ENCODE results near the gene ATAD3C. TPM values are rescaled to one million over a fixed set of nuclear protein-coding genes. Genes with fewer than 3 reads are reported as not detected.
"Not testable (repeated sequence)": the region's sequence is repeated elsewhere in the genome, so short reads cannot be mapped to it uniquely, and the experiment has no call there.

The ATAD3C gene
- total RNA-seq, 4 donors from 2014 or later: 0.42 to 9.9 (median 3.2) TPM

DNA sequence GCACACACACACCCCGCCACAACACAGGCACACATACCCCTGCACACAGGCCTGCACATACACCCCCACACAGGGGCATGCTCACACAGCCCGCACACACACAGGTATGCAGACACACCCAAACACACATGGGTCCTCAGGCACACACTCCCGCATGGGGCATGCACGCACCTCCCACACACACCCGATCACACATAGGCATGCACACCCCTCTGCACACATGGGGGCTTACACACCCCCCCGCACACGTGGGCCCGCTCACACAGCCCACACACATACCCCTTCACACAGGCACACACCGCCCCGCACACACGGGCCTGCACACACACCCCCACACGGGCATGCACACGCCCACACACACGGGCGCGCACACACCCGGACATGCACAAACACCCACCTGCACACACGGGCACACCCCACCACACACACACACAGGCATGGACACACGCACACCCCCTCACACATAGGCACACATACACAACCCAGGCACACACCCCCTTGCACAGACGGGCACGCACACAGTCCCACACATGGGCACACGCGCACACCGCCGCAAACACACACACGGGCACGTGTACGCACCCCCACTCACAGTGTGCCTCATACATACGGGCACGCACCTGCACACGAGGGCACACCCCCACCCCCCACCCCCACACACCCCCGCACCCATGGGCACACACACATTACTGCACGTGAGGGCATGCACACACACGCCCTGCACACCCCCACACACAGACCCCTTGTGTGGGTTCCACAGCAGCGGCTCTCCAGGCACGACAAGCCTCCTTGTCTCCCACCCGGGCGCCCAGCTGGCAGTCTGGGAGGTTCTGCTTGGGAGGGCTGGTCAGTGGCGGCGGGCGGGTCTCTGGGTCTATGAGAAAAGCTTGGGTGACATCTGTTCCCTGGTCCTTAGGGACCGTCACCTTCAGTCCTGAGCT is 30.3 kb downstream of the ATAD3C start:
- H3K4me3 ChIP-seq: no peak overlapping the region
- H3K36me3 ChIP-seq: peaks cover 0 to 74% (median 10%) of the 10 kb centered on the region in 3 donors
- 93% methylated on average over 38 to 42 of the region's 42 CpGs for WGBS, 2 donors
- no peaks in the 10 kb centered on the region for H3K27me3 ChIP-seq
- DNase-seq (ENCODE audit: low spot score in 2 of 2): no peak
- no peaks in the 10 kb centered on the region for H3K9me3 ChIP-seq
- no peaks in the 10 kb centered on the region for H3K4me1 ChIP-seq
- H3K27ac ChIP-seq: no peak overlapping the region
- TF ChIP-seq POLR2A (IDR thresholded peaks at IDR 0.05) (no peak), EP300 (IDR thresholded peaks at IDR 0.05) (no peak)
- TF ChIP-seq, protein P1, sequence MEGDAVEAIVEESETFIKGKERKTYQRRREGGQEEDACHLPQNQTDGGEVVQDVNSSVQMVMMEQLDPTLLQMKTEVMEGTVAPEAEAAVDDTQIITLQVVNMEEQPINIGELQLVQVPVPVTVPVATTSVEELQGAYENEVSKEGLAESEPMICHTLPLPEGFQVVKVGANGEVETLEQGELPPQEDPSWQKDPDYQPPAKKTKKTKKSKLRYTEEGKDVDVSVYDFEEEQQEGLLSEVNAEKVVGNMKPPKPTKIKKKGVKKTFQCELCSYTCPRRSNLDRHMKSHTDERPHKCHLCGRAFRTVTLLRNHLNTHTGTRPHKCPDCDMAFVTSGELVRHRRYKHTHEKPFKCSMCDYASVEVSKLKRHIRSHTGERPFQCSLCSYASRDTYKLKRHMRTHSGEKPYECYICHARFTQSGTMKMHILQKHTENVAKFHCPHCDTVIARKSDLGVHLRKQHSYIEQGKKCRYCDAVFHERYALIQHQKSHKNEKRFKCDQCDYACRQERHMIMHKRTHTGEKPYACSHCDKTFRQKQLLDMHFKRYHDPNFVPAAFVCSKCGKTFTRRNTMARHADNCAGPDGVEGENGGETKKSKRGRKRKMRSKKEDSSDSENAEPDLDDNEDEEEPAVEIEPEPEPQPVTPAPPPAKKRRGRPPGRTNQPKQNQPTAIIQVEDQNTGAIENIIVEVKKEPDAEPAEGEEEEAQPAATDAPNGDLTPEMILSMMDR (IDR thresholded peaks at IDR 0.05): no peak

GRCh38 chr1:1480488-1480867 is 31.0 kb downstream of the ATAD3C start:
- not testable (repeated sequence) for H3K27ac ChIP-seq; H3K4me3 ChIP-seq; H3K27me3 ChIP-seq; H3K4me1 ChIP-seq; DNase-seq (ENCODE audit: low spot score in 2 of 2); H3K9me3 ChIP-seq
- WGBS, 2 donors: 95 to 98% methylated on average over 14 to 15 of the region's 16 CpGs
- peaks cover 0 to 80% (median 11%) of the 10 kb centered on the region in 3 donors for H3K36me3 ChIP-seq

GRCh38 chr1:1481811-1482210 is 32.3 kb downstream of the ATAD3C start:
- H3K36me3 ChIP-seq: peaks cover 0 to 88% (median 14%) of the 10 kb centered on the region in 3 donors
- WGBS, 2 donors: 95 to 96% methylated on average over 17 to 26 of the region's 30 CpGs

GRCh38 chr1:1482856-1483255 is 33.4 kb downstream of the ATAD3C start:
- H3K27ac ChIP-seq: no peak overlapping the region
- H3K9me3 ChIP-seq: no peaks in the 10 kb centered on the region
- DNase-seq (ENCODE audit: low spot score in 2 of 2): no peak
- 93 to 95% methylated on average over 14 of the region's 14 CpGs for WGBS, 2 donors
- no peak for TF ChIP-seq EP300 (IDR thresholded peaks at IDR 0.05)
- TF ChIP-seq POLR2A (IDR thresholded peaks at IDR 0.05): no peak
- TF ChIP-seq, protein P1 (IDR thresholded peaks at IDR 0.05): no peak
- H3K36me3 ChIP-seq: peaks cover 0 to 89% (median 14%) of the 10 kb centered on the region in 3 donors
- no peaks in the 10 kb centered on the region for H3K4me1 ChIP-seq
- no peaks in the 10 kb centered on the region for H3K27me3 ChIP-seq
- no peak overlapping the region for H3K4me3 ChIP-seq

More at GRCh38 chr1:1481811-1482210, 32.3 kb downstream of the ATAD3C start:
- H3K4me1 ChIP-seq; H3K27ac ChIP-seq; H3K9me3 ChIP-seq; H3K4me3 ChIP-seq; H3K27me3 ChIP-seq; DNase-seq (ENCODE audit: low spot score in 2 of 2): not testable (repeated sequence)

DNA sequence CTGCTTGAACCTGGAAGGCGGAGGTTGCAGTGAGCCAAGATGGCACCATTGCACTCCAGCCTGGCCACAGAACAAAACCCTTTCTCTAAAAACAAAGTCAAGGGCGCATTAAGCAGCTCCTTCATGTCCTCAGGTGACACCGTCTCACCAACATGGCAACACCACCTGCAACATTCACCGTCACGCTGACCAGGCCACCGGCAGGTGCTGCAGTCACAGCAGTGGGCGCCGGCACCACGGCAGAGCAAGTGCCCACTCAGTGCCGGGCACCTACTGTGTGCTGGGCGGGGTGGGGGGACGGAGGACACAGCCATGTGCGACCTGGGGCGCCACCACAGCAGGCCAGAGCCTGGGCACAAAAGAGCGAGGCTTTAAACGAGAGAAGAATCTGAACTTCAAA is 34.2 kb downstream of the ATAD3C start:
- Histone ChIP-seq H3K27me3 (no peaks in the 10 kb centered on the region), H3K27ac (no peak overlapping the region), H3K4me1 (no peaks in the 10 kb centered on the region), H3K4me3 (no peak overlapping the region), H3K36me3 (peaks cover 0 to 91% (median 14%) of the 10 kb centered on the region in 3 donors), H3K9me3 (no peaks in the 10 kb centered on the region)
- no peak for TF ChIP-seq POLR2A (IDR thresholded peaks at IDR 0.05)
- TF ChIP-seq EP300 (IDR thresholded peaks at IDR 0.05): no peak
- TF ChIP-seq, protein P1 (IDR thresholded peaks at IDR 0.05): no peak
- WGBS, 2 donors: 94 to 95% methylated on average over 16 of the region's 16 CpGs
- DNase-seq (ENCODE audit: low spot score in 2 of 2): no peak

DNA sequence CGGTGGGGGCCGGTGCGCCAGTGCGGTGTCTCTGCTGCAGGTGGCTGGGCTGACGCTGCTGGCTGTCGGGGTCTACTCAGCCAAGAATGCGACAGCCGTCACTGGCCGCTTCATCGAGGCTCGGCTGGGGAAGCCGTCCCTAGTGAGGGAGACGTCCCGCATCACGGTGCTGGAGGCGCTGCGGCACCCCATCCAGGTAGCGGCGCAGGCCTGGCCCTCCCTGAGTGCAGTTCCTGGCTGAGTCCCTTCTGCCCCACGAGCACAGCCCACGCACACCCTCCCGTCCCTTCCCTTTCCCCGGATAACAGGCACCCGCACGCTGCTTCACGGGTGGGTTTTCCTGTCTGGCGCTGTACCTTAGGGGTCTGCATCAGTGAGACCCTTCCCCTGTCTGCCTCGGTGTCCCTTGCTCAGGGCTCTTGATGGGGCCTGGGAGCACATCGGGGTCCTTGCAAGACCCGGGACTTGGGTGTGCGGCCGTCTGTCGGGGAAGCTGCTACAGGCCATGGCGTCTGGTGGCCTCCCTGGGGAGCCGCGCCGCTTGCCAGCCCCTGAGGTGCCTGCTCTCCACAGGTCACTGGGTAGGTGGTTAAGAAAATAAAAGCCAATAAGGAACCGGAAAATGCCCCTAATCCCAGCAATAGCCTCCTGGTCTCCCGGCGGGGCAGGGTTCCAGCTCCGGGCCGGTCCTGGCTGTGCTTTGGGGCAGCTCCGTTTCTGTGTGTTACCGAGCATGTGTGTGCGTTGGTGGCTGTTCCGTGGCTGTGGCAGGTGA is 35.7 kb downstream of the ATAD3C start:
- WGBS, 2 donors: 92 to 94% methylated on average over 5 to 22 of the region's 46 CpGs
- H3K4me1 ChIP-seq; H3K4me3 ChIP-seq; H3K9me3 ChIP-seq; DNase-seq (ENCODE audit: low spot score in 2 of 2); H3K27ac ChIP-seq; H3K27me3 ChIP-seq: not testable (repeated sequence)
- peaks cover 0 to 93% (median 10%) of the 10 kb centered on the region in 3 donors for H3K36me3 ChIP-seq

DNA sequence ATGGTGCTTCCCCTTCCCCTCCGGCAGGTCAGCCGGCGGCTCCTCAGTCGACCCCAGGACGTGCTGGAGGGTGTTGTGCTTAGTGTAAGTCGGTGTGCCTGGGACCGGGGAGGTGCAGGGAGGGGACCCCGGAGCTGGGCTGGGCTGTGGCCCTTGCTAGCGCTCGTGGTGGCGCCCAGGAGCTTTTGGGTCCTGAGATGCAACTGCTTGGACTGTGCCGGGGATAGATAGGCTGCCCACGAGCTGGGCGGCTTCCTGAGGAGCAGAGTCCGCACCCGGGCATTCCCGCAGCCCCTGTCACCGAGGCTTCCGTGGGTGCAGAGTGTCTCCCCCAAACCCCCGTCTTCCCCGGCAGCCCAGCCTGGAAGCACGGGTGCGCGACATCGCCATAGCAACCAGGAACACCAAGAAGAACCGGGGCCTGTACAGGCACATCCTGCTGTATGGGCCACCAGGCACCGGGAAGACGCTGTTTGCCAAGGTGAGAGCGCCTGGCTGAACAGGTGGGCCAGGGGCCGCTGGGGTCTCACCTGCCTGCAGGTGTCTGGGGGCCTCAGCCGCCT is 36.3 kb downstream of the ATAD3C start:
- H3K4me3 ChIP-seq; DNase-seq (ENCODE audit: low spot score in 2 of 2); H3K4me1 ChIP-seq; H3K27ac ChIP-seq; H3K27me3 ChIP-seq; H3K9me3 ChIP-seq: not testable (repeated sequence)
- WGBS, 2 donors: 90 to 91% methylated on average over 2 to 29 of the region's 31 CpGs
- H3K36me3 ChIP-seq: peaks cover 0 to 93% (median 15%) of the 10 kb centered on the region in 3 donors
